Naive thymus-derived CD4-positive, alpha-beta T cell (primary cell): ENCODE measurements around the gene DLG2. TPM values are rescaled to one million over a fixed set of nuclear protein-coding genes. Genes with fewer than 3 reads are reported as not detected.

ENCODE experiments used
- ATAC-seq: fragments of 150-1000 bp; cut with Tn5 transposase; 2 replicates; pipeline ENCODE4 v1.10.0; 2021; ENCODE audit warnings: mild to moderate bottlenecking, moderate library complexity
- CTCF ChIA-PET: fragments of 350-600 bp; sonication (Branson Sonifier 250); formaldehyde crosslinking; loops from one replicate; lab custom pipeline; 2021; ENCODE audit warnings: antibody characterized with exemption; lab: Charles Lee
- POLR2A ChIA-PET: fragments of 350-600 bp; sonication (Branson Sonifier 250); formaldehyde crosslinking; loops from one replicate; lab custom pipeline; 2021; ENCODE audit warnings: antibody characterized with exemption, inconsistent platforms; lab: Charles Lee
- DNase-seq, 9 donors: peaks; one replicate each; pipeline versions ENCODE4 v3.0.0 to v3.0.0-alpha.2; 2020 to 2022; ENCODE audit warnings: mixed read lengths in 1 of 9
- H3K27ac ChIP-seq: one replicate; pipeline ENCODE4 v1.7.0; 2013; ENCODE audit warnings: mild to moderate bottlenecking, low read depth, low read length, moderate library complexity
- H3K27me3 ChIP-seq, 2 donors: one replicate each; pipeline ENCODE4 v1.7.0; 2013; ENCODE audit warnings: low read length in 2 of 2, mild to moderate bottlenecking in 2 of 2, moderate library complexity in 2 of 2; ENCODE audit not compliant: control insufficient read depth in 2 of 2, insufficient read depth in 2 of 2
- H3K36me3 ChIP-seq, 3 experiments: 1 replicate in 2 of 3; 2 replicates in 1 of 3; pipeline ENCODE4 v1.7.0; 2013; ENCODE audit warnings: low read length in 3 of 3, mild to moderate bottlenecking in 3 of 3, moderate library complexity in 1 of 3; ENCODE audit not compliant: insufficient read depth in 3 of 3, control insufficient read depth in 2 of 3
- H3K4me1 ChIP-seq, 2 donors: one replicate each; pipeline ENCODE4 v1.7.0; 2013; ENCODE audit warnings: low read length in 2 of 2, mild to moderate bottlenecking in 2 of 2, moderate library complexity in 1 of 2; ENCODE audit not compliant: control insufficient read depth in 2 of 2, insufficient read depth in 2 of 2
- H3K4me3 ChIP-seq: 2 replicates; pipeline ENCODE4 v1.7.0; 2013; ENCODE audit warnings: mild to moderate bottlenecking, low read length
- H3K9me3 ChIP-seq, 3 experiments: 1 replicate in 2 of 3; 2 replicates in 1 of 3; pipeline ENCODE4 v1.7.0; 2013; ENCODE audit warnings: low read length in 3 of 3; ENCODE audit not compliant: control insufficient read depth in 2 of 3
- H3K27ac Mint-ChIP-seq, 9 donors: one replicate each; pipeline ENCODE4 v1.8.0; 2020 to 2022; ENCODE audit warnings: mixed read lengths in 9 of 9, mild to moderate bottlenecking in 8 of 9, moderate library complexity in 5 of 9, inconsistent platforms in 2 of 9
- H3K27me3 Mint-ChIP-seq, 5 donors: one replicate each; pipeline ENCODE4 v1.8.0; 2021 to 2022; ENCODE audit warnings: mixed read lengths in 5 of 5, mild to moderate bottlenecking in 1 of 5
- H3K36me3 Mint-ChIP-seq, 5 donors: one replicate each; pipeline ENCODE4 v1.8.0; 2020 to 2022; ENCODE audit warnings: mixed read lengths in 5 of 5, mild to moderate bottlenecking in 3 of 5, inconsistent platforms in 1 of 5
- H3K4me1 Mint-ChIP-seq, 7 donors: one replicate each; pipeline ENCODE4 v1.8.0; 2020 to 2022; ENCODE audit warnings: mixed read lengths in 7 of 7, mild to moderate bottlenecking in 3 of 7, inconsistent platforms in 1 of 7
- H3K4me3 Mint-ChIP-seq, 10 donors: one replicate each; pipeline ENCODE4 v1.8.0; 2020 to 2022; ENCODE audit warnings: mild to moderate bottlenecking in 10 of 10, mixed read lengths in 10 of 10, moderate library complexity in 6 of 10, inconsistent platforms in 2 of 10
- H3K9me3 Mint-ChIP-seq, 11 donors: one replicate each; pipeline ENCODE4 v1.8.0; 2020 to 2022; ENCODE audit warnings: mixed read lengths in 11 of 11, mild to moderate bottlenecking in 4 of 11, inconsistent platforms in 1 of 11, moderate library complexity in 1 of 11
- intact Hi-C, 2 donors: fragments of 100-400 bp; cut with micrococcal nuclease; formaldehyde crosslinking; loops; one replicate each; pipeline ENCODE4 v1.15.1; 2023
- polyA plus RNA-seq, 2 donors: library from polyadenylated mRNA; unstranded; fragments of 300-500 nt; fragmentation: Illumina TruSeq; gene quantifications; one replicate each; pipeline ENCODE4 v1.2.3, GENCODE V29; 2021
- total RNA-seq, 6 experiments: library from RNA in 5 of 6; stranded (reverse) in 5 of 6; gene quantifications; 1 replicate in 5 of 6; 2 replicates in 1 of 6; pipeline ENCODE4 v1.2.3 and lab custom pipeline; 2021 to 2026

The DLG2 gene
- total and polyA plus RNA-seq, 7 experiments from 2014 or later = 0.64 to 6.1 (median 3.7) TPM

- H3K9me3 ChIP-seq = no peaks in the 10 kb centered on the region
- no peaks in the 10 kb centered on the region for H3K36me3 ChIP-seq
- H3K4me1 Mint-ChIP-seq = no peaks in the 10 kb centered on the region
- no peak overlapping the region for H3K27ac Mint-ChIP-seq
- no peaks in the 10 kb centered on the region for H3K4me1 ChIP-seq
- peaks cover 0 to 6% (median 0%) of the 10 kb centered on the region in 5 donors for H3K27me3 Mint-ChIP-seq
- H3K4me3 ChIP-seq = no peak overlapping the region
- no peak overlapping the region for H3K27ac ChIP-seq
- DNase-seq (no peak), ATAC-seq (no peak)
- H3K36me3 Mint-ChIP-seq = no peaks in the 10 kb centered on the region
- CTCF ChIA-PET = no interaction called here
- H3K4me3 Mint-ChIP-seq = no peak overlapping the region
- peaks cover 0 to 27% (median 14%) of the 10 kb centered on the region in 11 donors for H3K9me3 Mint-ChIP-seq
- POLR2A ChIA-PET = no interaction called here
- intact Hi-C loops = no loop called here
- no peaks in the 10 kb centered on the region for H3K27me3 ChIP-seq
Observed at GRCh38 chr11:83862033-83862432, 1765.1 kb downstream of the DLG2 start.

- ChIA-PET CTCF (no interaction called here), POLR2A (no interaction called here)
- intact Hi-C loops = no loop called here
- Histone ChIP-seq H3K4me3 (no peak overlapping the region), H3K27ac (no peak overlapping the region), H3K9me3 (no peaks in the 10 kb centered on the region), H3K27me3 (no peaks in the 10 kb centered on the region), H3K36me3 (no peaks in the 10 kb centered on the region), H3K4me1 (no peaks in the 10 kb centered on the region)
- Mint-ChIP-seq H3K9me3 (peaks cover 0 to 43% (median 14%) of the 10 kb centered on the region in 11 donors), H3K4me3 (no peak overlapping the region), H3K27ac (no peak overlapping the region), H3K4me1 (no peaks in the 10 kb centered on the region), H3K36me3 (no peaks in the 10 kb centered on the region), H3K27me3 (peaks cover 0 to 6% (median 0%) of the 10 kb centered on the region in 5 donors)
- DNase-seq (no peak), ATAC-seq (no peak)
Observed at GRCh38 chr11:83858694-83859093, 1768.5 kb downstream of the DLG2 start.

DNA sequence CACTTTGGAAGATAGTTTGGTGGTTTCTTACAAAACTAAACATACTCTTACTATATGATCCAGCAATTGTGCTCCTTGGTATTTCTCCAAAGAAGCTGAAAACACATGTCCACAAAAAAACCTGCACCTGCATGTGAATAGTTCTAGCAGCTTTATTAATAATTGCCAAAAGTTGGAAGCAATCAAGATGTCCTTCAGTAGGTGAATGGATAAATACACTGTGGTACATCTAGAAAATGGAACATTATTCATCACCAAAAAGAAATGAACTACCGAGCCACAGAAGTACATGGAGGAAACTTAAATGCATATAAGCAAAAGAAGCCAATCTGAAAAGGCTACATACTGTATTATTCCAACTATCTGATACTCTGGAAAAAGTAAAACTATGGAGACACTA is 1771.9 kb downstream of the DLG2 start:
- Mint-ChIP-seq H3K4me3 (no peak overlapping the region), H3K36me3 (no peaks in the 10 kb centered on the region), H3K27me3 (peaks cover 0 to 4% (median 0%) of the 10 kb centered on the region in 5 donors), H3K27ac (no peak overlapping the region), H3K4me1 (no peaks in the 10 kb centered on the region), H3K9me3 (peaks cover 0 to 36% (median 10%) of the 10 kb centered on the region in 11 donors)
- no peaks in the 10 kb centered on the region for H3K9me3 ChIP-seq
- intact Hi-C loops = no loop called here
- no peak overlapping the region for H3K27ac ChIP-seq
- H3K4me1 ChIP-seq = no peaks in the 10 kb centered on the region
- H3K36me3 ChIP-seq = no peaks in the 10 kb centered on the region
- CTCF ChIA-PET = no interaction called here
- ATAC-seq = no peak
- H3K27me3 ChIP-seq = no peaks in the 10 kb centered on the region
- H3K4me3 ChIP-seq = no peak overlapping the region
- POLR2A ChIA-PET = no interaction called here
- no peak for DNase-seq

GRCh38 chr11:83852775-83853442 is 1774.2 kb downstream of the DLG2 start:
- peaks cover 0 to 27% (median 2%) of the 10 kb centered on the region in 11 donors for H3K9me3 Mint-ChIP-seq
- DNase-seq = no peak
- no peaks in the 10 kb centered on the region for H3K9me3 ChIP-seq
- no peaks in the 10 kb centered on the region for H3K4me1 ChIP-seq
- H3K36me3 Mint-ChIP-seq = no peaks in the 10 kb centered on the region
- ChIA-PET CTCF (no interaction called here), POLR2A (interaction anchor here (0.7 kb wide), 1 partner anchor 872 kb away, joined by 3 read pairs; no protein-coding TSS in a partner anchor)
- H3K27ac ChIP-seq = no peak overlapping the region
- H3K36me3 ChIP-seq = no peaks in the 10 kb centered on the region
- ATAC-seq = no peak
- intact Hi-C loops = no loop called here
- no peak overlapping the region for H3K4me3 Mint-ChIP-seq
- H3K4me3 ChIP-seq = no peak overlapping the region
- H3K27me3 ChIP-seq = no peaks in the 10 kb centered on the region
- peaks cover 0 to 4% (median 0%) of the 10 kb centered on the region in 5 donors for H3K27me3 Mint-ChIP-seq
- H3K4me1 Mint-ChIP-seq = no peaks in the 10 kb centered on the region
- H3K27ac Mint-ChIP-seq = no peak overlapping the region

- H3K9me3 Mint-ChIP-seq = peaks cover 0 to 21% (median 0%) of the 10 kb centered on the region in 11 donors
- H3K27me3 ChIP-seq = no peaks in the 10 kb centered on the region
- H3K36me3 Mint-ChIP-seq = no peaks in the 10 kb centered on the region
- no peaks in the 10 kb centered on the region for H3K4me1 ChIP-seq
- H3K27ac Mint-ChIP-seq = no peak overlapping the region
- ATAC-seq (no peak), DNase-seq (no peak)
- H3K9me3 ChIP-seq = no peaks in the 10 kb centered on the region
- no peak overlapping the region for H3K27ac ChIP-seq
- POLR2A ChIA-PET = no interaction called here
- no peak overlapping the region for H3K4me3 ChIP-seq
- no peaks in the 10 kb centered on the region for H3K4me1 Mint-ChIP-seq
- CTCF ChIA-PET = no interaction called here
- H3K27me3 Mint-ChIP-seq = no peaks in the 10 kb centered on the region
- no peaks in the 10 kb centered on the region for H3K36me3 ChIP-seq
- no peak overlapping the region for H3K4me3 Mint-ChIP-seq
- intact Hi-C loops = no loop called here
Observed at GRCh38 chr11:83852012-83852411, 1775.1 kb downstream of the DLG2 start.

GRCh38 chr11:83847467-83848034 is 1779.6 kb downstream of the DLG2 start:
- H3K36me3 ChIP-seq = no peaks in the 10 kb centered on the region
- Mint-ChIP-seq H3K4me1 (no peaks in the 10 kb centered on the region), H3K9me3 (peaks cover 0 to 5% (median 0%) of the 10 kb centered on the region in 11 donors), H3K36me3 (no peaks in the 10 kb centered on the region), H3K27me3 (peaks cover 0 to 7% (median 6%) of the 10 kb centered on the region in 5 donors), H3K27ac (no peak overlapping the region), H3K4me3 (no peak overlapping the region)
- ATAC-seq (no peak), DNase-seq (no peak)
- ChIA-PET CTCF (no interaction called here), POLR2A (no interaction called here)
- intact Hi-C loops = no loop called here
- H3K4me3 ChIP-seq = no peak overlapping the region
- H3K27me3 ChIP-seq = no peaks in the 10 kb centered on the region
- H3K27ac ChIP-seq = no peak overlapping the region
- no peaks in the 10 kb centered on the region for H3K9me3 ChIP-seq
- H3K4me1 ChIP-seq = no peaks in the 10 kb centered on the region

GRCh38 chr11:83845797-83846196 is 1781.3 kb downstream of the DLG2 start:
- Mint-ChIP-seq H3K27me3 (peaks cover 0 to 12% (median 11%) of the 10 kb centered on the region in 5 donors), H3K36me3 (no peaks in the 10 kb centered on the region), H3K4me1 (no peaks in the 10 kb centered on the region), H3K9me3 (peaks cover 0 to 5% (median 0%) of the 10 kb centered on the region in 11 donors), H3K4me3 (no peak overlapping the region), H3K27ac (no peak overlapping the region)
- ATAC-seq (no peak), DNase-seq (no peak)
- CTCF ChIA-PET = no interaction called here
- Histone ChIP-seq H3K9me3 (no peaks in the 10 kb centered on the region), H3K4me1 (no peaks in the 10 kb centered on the region), H3K27ac (no peak overlapping the region), H3K36me3 (no peaks in the 10 kb centered on the region), H3K4me3 (no peak overlapping the region), H3K27me3 (no peaks in the 10 kb centered on the region)
- POLR2A ChIA-PET = no interaction called here
- intact Hi-C loops = no loop called here
